Smooth muscle cell (in vitro differentiated cells): Measurements from ENCODE around the gene KCNC3. TPM values are rescaled to one million over a fixed set of nuclear protein-coding genes. Genes with fewer than 3 reads are reported as not detected.

ENCODE experiments used
- DNase-seq: peaks from one replicate; lab custom pipeline; 2025; ENCODE audit not compliant: unreplicated experiment; lab: John Stamatoyannopoulos, UW
- H2AFZ ChIP-seq: fragments of 200-600 bp; sonication (generic); 2 replicates; pipeline ENCODE4 v1.6.0; 2016; ENCODE audit warnings: antibody characterized with exemption, low read depth, mild to moderate bottlenecking
- H3F3A ChIP-seq: fragments of 200-600 bp; sonication (generic); 2 replicates; pipeline ENCODE4 v1.6.0; 2017; ENCODE audit warnings: antibody characterized with exemption, low read depth
- H3K27ac ChIP-seq: fragments of 200-600 bp; sonication (generic); 2 replicates; pipeline ENCODE4 v1.5.1; 2016; ENCODE audit warnings: low read depth, mild to moderate bottlenecking
- H3K27me3 ChIP-seq: fragments of 200-600 bp; sonication (generic); 2 replicates; pipeline ENCODE4 v1.6.1; 2016; ENCODE audit warnings: low read depth, mild to moderate bottlenecking
- H3K36me3 ChIP-seq: fragments of 200-600 bp; sonication (generic); 2 replicates; pipeline ENCODE4 v1.5.1; 2016; ENCODE audit warnings: low read depth
- H3K4me1 ChIP-seq: fragments of 200-600 bp; sonication (generic); 2 replicates; pipeline ENCODE4 v1.5.1; 2016; ENCODE audit warnings: low read depth
- H3K4me2 ChIP-seq: fragments of 200-600 bp; sonication (generic); 2 replicates; pipeline ENCODE4 v1.6.0; 2016; ENCODE audit warnings: mild to moderate bottlenecking
- H3K4me3 ChIP-seq: fragments of 200-600 bp; sonication (generic); 2 replicates; pipeline ENCODE4 v1.5.1; 2016; ENCODE audit warnings: mild to moderate bottlenecking
- H3K79me2 ChIP-seq: fragments of 200-600 bp; sonication (generic); 2 replicates; pipeline ENCODE4 v1.6.0; 2016; ENCODE audit warnings: low read depth, mild to moderate bottlenecking
- H3K9ac ChIP-seq: fragments of 200-600 bp; sonication (generic); 2 replicates; pipeline ENCODE4 v1.6.0; 2016; ENCODE audit warnings: low read depth
- H3K9me3 ChIP-seq: fragments of 200-600 bp; sonication (generic); replicated peaks from 2 replicates; pipeline ENCODE4 v1.5.1; 2016; ENCODE audit warnings: low read depth
- H4K20me1 ChIP-seq: fragments of 200-600 bp; sonication (generic); 2 replicates; pipeline ENCODE4 v1.6.0; 2016; ENCODE audit warnings: low read depth
- CTCF ChIP-seq: fragments of 200-600 bp; sonication (generic); IDR thresholded peaks from 2 replicates; pipeline ENCODE4 v1.5.1; 2017; ENCODE audit warnings: borderline replicate concordance, mild to moderate bottlenecking, antibody characterized with exemption; ENCODE audit not compliant: insufficient read depth, poor library complexity, severe bottlenecking
- WGBS: methylation state at CpG from one replicate; pipeline ENCODE4 v1.1.7; 2016; ENCODE audit warnings: low lambda C conversion rate; 5-methylcytosine and 5-hydroxymethylcytosine counted together
- polyA plus RNA-seq: library from polyadenylated mRNA; unstranded; fragments of >200 nt; fragmentation: Nextera tagmentation; extraction: Ambion mirVana; gene quantifications from 2 replicates; pipeline ENCODE4 v1.2.1, GENCODE V29; 2016
- total RNA-seq: library from RNA; depleted of rRNA; stranded (reverse); fragments of >200 nt; gene quantifications from 2 replicates; pipeline ENCODE4 v1.2.3, GENCODE V29; 2014

Gene KCNC3
- total and polyA plus RNA-seq, 2 experiments from 2014 or later, result 0.46 to 1.4 TPM

- no peak for TF ChIP-seq CTCF
- H3K27ac ChIP-seq, result no peak overlapping the region
- 35% methylated on average over 8 of the region's 20 CpGs for WGBS
Observed at GRCh38 chr19:50266896-50267295, 62.3 kb downstream of the KCNC3 start.

GRCh38 chr19:50266041-50266440 is 63.1 kb downstream of the KCNC3 start:
- TF ChIP-seq CTCF, result no peak
- H3K27ac ChIP-seq, result no peak overlapping the region
- H3K9me3 ChIP-seq, result no peaks in the 10 kb centered on the region
- H4K20me1 ChIP-seq, result no peaks in the 10 kb centered on the region
- 94% methylated on average over 8 of the region's 8 CpGs for WGBS
- H3K9ac ChIP-seq, result no peak overlapping the region
- H3K27me3 ChIP-seq, result no peaks in the 10 kb centered on the region
- H3K4me1 ChIP-seq, result no peaks in the 10 kb centered on the region
- H3K4me3 ChIP-seq, result no peak overlapping the region
- H3K36me3 ChIP-seq, result no peaks in the 10 kb centered on the region
- H3K4me2 ChIP-seq, result no peak overlapping the region
- no peaks in the 10 kb centered on the region for H3K79me2 ChIP-seq
- no peak overlapping the region for H2AFZ ChIP-seq
- no peak for DNase-seq
- no peaks in the 10 kb centered on the region for H3F3A ChIP-seq

More at GRCh38 chr19:50266896-50267295, 62.3 kb downstream of the KCNC3 start:
- H3K27me3 ChIP-seq, result no peaks in the 10 kb centered on the region
- H3K9me3 ChIP-seq, result no peaks in the 10 kb centered on the region
- H3K36me3 ChIP-seq, result no peaks in the 10 kb centered on the region
- no peak overlapping the region for H2AFZ ChIP-seq
- no peak for DNase-seq
- no peaks in the 10 kb centered on the region for H4K20me1 ChIP-seq
- H3K9ac ChIP-seq, result no peak overlapping the region
- H3K79me2 ChIP-seq, result no peaks in the 10 kb centered on the region
- H3K4me3 ChIP-seq, result no peak overlapping the region
- H3K4me1 ChIP-seq, result no peaks in the 10 kb centered on the region
- no peak overlapping the region for H3K4me2 ChIP-seq
- H3F3A ChIP-seq, result no peaks in the 10 kb centered on the region

GRCh38 chr19:50264483-50265186 is 64.5 kb downstream of the KCNC3 start:
- H3K36me3 ChIP-seq, result no peaks in the 10 kb centered on the region
- no peak overlapping the region for H3K27ac ChIP-seq
- no peaks in the 10 kb centered on the region for H3K4me1 ChIP-seq
- no peaks in the 10 kb centered on the region for H3F3A ChIP-seq
- H3K27me3 ChIP-seq, result no peaks in the 10 kb centered on the region
- no peak overlapping the region for H3K4me3 ChIP-seq
- no peaks in the 10 kb centered on the region for H3K9me3 ChIP-seq
- H3K79me2 ChIP-seq, result no peaks in the 10 kb centered on the region
- H2AFZ ChIP-seq, result no peak overlapping the region
- no peak for DNase-seq
- no peaks in the 10 kb centered on the region for H4K20me1 ChIP-seq
- TF ChIP-seq CTCF, result no peak
- no peak overlapping the region for H3K9ac ChIP-seq
- 77% methylated on average over 8 of the region's 8 CpGs for WGBS
- H3K4me2 ChIP-seq, result no peak overlapping the region

- no peaks in the 10 kb centered on the region for H3K79me2 ChIP-seq
- H3K9me3 ChIP-seq, result no peaks in the 10 kb centered on the region
- no peaks in the 10 kb centered on the region for H4K20me1 ChIP-seq
- H3K9ac ChIP-seq, result no peak overlapping the region
- H2AFZ ChIP-seq, result no peak overlapping the region
- no peaks in the 10 kb centered on the region for H3K36me3 ChIP-seq
- H3K4me1 ChIP-seq, result no peaks in the 10 kb centered on the region
- no peak for TF ChIP-seq CTCF
- no peaks in the 10 kb centered on the region for H3F3A ChIP-seq
- no peak overlapping the region for H3K4me3 ChIP-seq
- 94% methylated on average over 8 of the region's 8 CpGs for WGBS
- no peak for DNase-seq
- no peak overlapping the region for H3K4me2 ChIP-seq
- no peak overlapping the region for H3K27ac ChIP-seq
- H3K27me3 ChIP-seq, result no peaks in the 10 kb centered on the region
Observed at GRCh38 chr19:50263176-50263575, 66.0 kb downstream of the KCNC3 start.
